CD14-positive monocyte (primary cell): Measurements from ENCODE around the gene DYNC1LI2. TPM values are rescaled to one million over a fixed set of nuclear protein-coding genes. Genes with fewer than 3 reads are reported as not detected.

ENCODE experiments used
- DNase-seq, 3 donors: peaks; one replicate each; pipeline ENCODE4 v3.0.0-alpha.2; 2011 to 2022
- H2AFZ ChIP-seq: 2 replicates; pipeline ENCODE4 v1.6.0; 2012; ENCODE audit warnings: mild to moderate bottlenecking, low read depth, low read length, inconsistent platforms; ENCODE audit not compliant: insufficient read depth, poor library complexity, severe bottlenecking
- H3K27ac ChIP-seq, 2 donors: 1 replicate in 1 of 2; 2 replicates in 1 of 2; pipeline ENCODE4 v1.5.1; 2012 to 2013; ENCODE audit warnings: low read length in 2 of 2, control low read depth in 1 of 2, inconsistent platforms in 1 of 2, low read depth in 1 of 2, mild to moderate bottlenecking in 1 of 2
- H3K27me3 ChIP-seq, 2 donors: one replicate each; pipeline versions ENCODE4 v1.6.0 to v1.6.1; 2011 to 2013; ENCODE audit warnings: low read length in 2 of 2; ENCODE audit not compliant: control insufficient read depth in 2 of 2, insufficient read depth in 2 of 2
- H3K36me3 ChIP-seq, 2 donors: replicated peaks in 1 of 2; 1 replicate in 1 of 2; 2 replicates in 1 of 2; pipeline versions ENCODE4 v1.5.1 to v1.6.1; 2012 to 2013; ENCODE audit warnings: low read length in 2 of 2, control low read depth in 1 of 2, inconsistent platforms in 1 of 2, mild to moderate bottlenecking in 1 of 2; ENCODE audit not compliant: insufficient read depth in 2 of 2, control insufficient read depth in 1 of 2
- H3K4me1 ChIP-seq, 2 donors: 1 replicate in 1 of 2; 2 replicates in 1 of 2; pipeline versions ENCODE4 v1.5.1 to v1.6.1; 2012 to 2013; ENCODE audit warnings: low read length in 2 of 2, control low read depth in 1 of 2, inconsistent platforms in 1 of 2, mild to moderate bottlenecking in 1 of 2, moderate library complexity in 1 of 2; ENCODE audit not compliant: insufficient read depth in 2 of 2, control insufficient read depth in 1 of 2
- H3K4me2 ChIP-seq: replicated peaks from 2 replicates; pipeline ENCODE3; 2012; ENCODE audit warnings: low read length, moderate library complexity, mild to moderate bottlenecking; ENCODE audit not compliant: poor library complexity, severe bottlenecking; ENCODE audit errors: extremely low read depth
- H3K4me3 ChIP-seq, 3 experiments: fragments of 200-600 bp in 1 of 3; sonication (generic) in 1 of 3; replicated peaks in 1 of 3; 1 replicate in 2 of 3; 2 replicates in 1 of 3; pipeline ENCODE4 v1.5.1; 2011 to 2013; ENCODE audit warnings: low read length in 3 of 3, mild to moderate bottlenecking in 3 of 3, control low read depth in 2 of 3, low read depth in 2 of 3, inconsistent platforms in 1 of 3, moderate library complexity in 1 of 3
- H3K79me2 ChIP-seq: 2 replicates; pipeline ENCODE4 v1.6.0; 2012; ENCODE audit warnings: mild to moderate bottlenecking, control low read depth, inconsistent platforms, low read length, moderate library complexity; ENCODE audit not compliant: insufficient read depth
- H3K9ac ChIP-seq: 2 replicates; pipeline ENCODE4 v1.6.0; 2017; ENCODE audit warnings: low read length, mild to moderate bottlenecking; ENCODE audit not compliant: insufficient read depth, poor library complexity, severe bottlenecking
- H3K9me3 ChIP-seq, 2 donors: replicated peaks in 1 of 2; 1 replicate in 1 of 2; 2 replicates in 1 of 2; pipeline versions ENCODE4 v1.5.1 to v1.6.1; 2012 to 2013; ENCODE audit warnings: low read length in 2 of 2, control low read depth in 1 of 2; ENCODE audit not compliant: control insufficient read depth in 1 of 2, insufficient read depth in 1 of 2
- H4K20me1 ChIP-seq: 2 replicates; pipeline ENCODE4 v1.6.0; 2012; ENCODE audit warnings: mild to moderate bottlenecking, low read length, control low read depth, moderate library complexity; ENCODE audit not compliant: insufficient read depth
- H3K27ac Mint-ChIP-seq, 7 donors: one replicate each; pipeline ENCODE4 v1.8.0; 2020; ENCODE audit warnings: mild to moderate bottlenecking in 7 of 7, mixed read lengths in 7 of 7, moderate library complexity in 6 of 7, inconsistent platforms in 2 of 7
- H3K27me3 Mint-ChIP-seq, 3 donors: one replicate each; pipeline ENCODE4 v1.8.0; 2021 to 2022; ENCODE audit warnings: low read depth in 3 of 3, mild to moderate bottlenecking in 3 of 3, mixed read lengths in 3 of 3, moderate library complexity in 3 of 3, inconsistent platforms in 1 of 3
- H3K36me3 Mint-ChIP-seq, 2 donors: one replicate each; pipeline ENCODE4 v1.8.0; 2020; ENCODE audit warnings: mixed read lengths in 2 of 2, inconsistent platforms in 1 of 2, mild to moderate bottlenecking in 1 of 2
- H3K4me1 Mint-ChIP-seq: one replicate; pipeline ENCODE4 v1.8.0; 2020; ENCODE audit warnings: mild to moderate bottlenecking, mixed read lengths
- H3K4me3 Mint-ChIP-seq, 2 donors: one replicate each; pipeline ENCODE4 v1.8.0; 2020; ENCODE audit warnings: mild to moderate bottlenecking in 2 of 2, mixed read lengths in 2 of 2, moderate library complexity in 1 of 2
- H3K9me3 Mint-ChIP-seq, 7 donors: one replicate each; pipeline ENCODE4 v1.8.0; 2020 to 2022; ENCODE audit warnings: mixed read lengths in 7 of 7, mild to moderate bottlenecking in 6 of 7, moderate library complexity in 6 of 7, inconsistent platforms in 2 of 7
- WGBS: methylation state at CpG from one replicate; pipeline ENCODE4 v1.1.5; 2013; ENCODE audit warnings: missing lambda C conversion rate; ENCODE audit not compliant: insufficient coverage; 5-methylcytosine and 5-hydroxymethylcytosine counted together
- intact Hi-C, 2 donors: fragments of 100-400 bp; cut with micrococcal nuclease; formaldehyde crosslinking; loops; one replicate each; pipeline versions ENCODE4 v1.15.0 to v1.15.1; 2023
- polyA plus RNA-seq, 3 donors: library from polyadenylated mRNA; depleted of rRNA in 1 of 3; unstranded in 2 of 3; stranded (reverse) in 1 of 3; fragments of 300-500 nt in 2 of 3; fragments of >200 nt in 1 of 3; fragmentation: Illumina TruSeq in 2 of 3; gene quantifications; 1 replicate in 2 of 3; 2 replicates in 1 of 3; pipeline ENCODE4 v1.2.3, GENCODE V29; 2012 to 2021
- TF ChIP-seq, protein P1 (sequence below): fragments of 200-600 bp; IDR thresholded peaks from one replicate; pipeline ENCODE4 v1.8.0; 2022; ENCODE audit warnings: antibody characterized with exemption, mild to moderate bottlenecking

DYNC1LI2 gene
- polyA plus RNA-seq, 3 donors, result 14.9 to 125 (median 23.9) TPM

DNA sequence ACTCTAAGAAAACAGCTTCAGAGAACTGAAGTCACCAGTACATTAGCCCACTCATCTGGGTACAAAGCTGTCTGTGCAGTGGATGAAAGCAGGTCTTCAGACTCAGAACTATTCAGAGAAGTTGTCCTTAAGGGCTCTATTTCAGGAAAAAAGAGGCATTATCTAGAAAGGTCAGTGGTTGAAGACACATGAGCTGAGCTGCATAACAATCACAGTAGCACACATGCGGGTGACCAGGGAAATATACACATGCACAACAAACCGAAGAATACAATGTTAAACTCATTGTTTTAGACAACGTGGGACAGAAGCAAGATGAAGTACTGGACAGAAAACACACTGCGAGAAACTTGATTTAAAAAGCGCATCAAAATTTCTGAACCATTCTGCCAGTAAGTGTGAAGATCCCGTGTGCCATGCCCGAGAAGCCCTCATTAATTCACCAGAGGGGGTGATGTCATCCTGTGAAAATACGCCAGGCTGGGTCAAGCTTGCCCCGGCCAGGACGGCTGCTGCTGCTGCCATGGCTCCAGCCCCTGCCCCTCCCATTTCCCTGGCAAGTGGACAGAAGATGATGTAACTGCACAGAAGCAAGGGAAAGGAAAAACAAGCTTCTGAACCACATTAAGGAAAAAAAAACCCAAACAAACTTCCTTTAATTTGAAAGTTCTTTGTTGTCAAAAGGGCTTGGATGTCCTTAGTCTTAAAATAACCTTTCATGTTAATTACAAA, 10.1 kb downstream of the DYNC1LI2 start:
- Histone ChIP-seq H3K4me3 (peak overlapping the region in 1 of 3 experiments; percentile 35), H3K9ac (peak overlapping the region; percentile 29), H3K4me2 (peak overlapping the region; percentile 58), H3K27ac (peak overlapping the region; percentile 47 to 70), H2AFZ (peak overlapping the region; percentile 6), H3K27me3 (no peaks in the 10 kb centered on the region), H3K36me3 (peaks cover 40 to 65% of the 10 kb centered on the region in 2 donors), H3K9me3 (no peaks in the 10 kb centered on the region), H3K79me2 (peaks cover 60% of the 10 kb centered on the region), H3K4me1 (peaks cover 56 to 58% of the 10 kb centered on the region in 2 donors), H4K20me1 (peaks cover 42% of the 10 kb centered on the region)
- intact Hi-C loops, result loop anchor here in 1 of 2 donors (10.0 kb wide), 1 partner anchor 337 kb away; no protein-coding TSS in a partner anchor
- Mint-ChIP-seq H3K27me3 (no peaks in the 10 kb centered on the region), H3K4me3 (peak overlapping the region in 1 of 2 donors; percentile 37), H3K4me1 (peaks cover 45% of the 10 kb centered on the region), H3K27ac (peak overlapping the region; percentile 3 to 91 (median 76)), H3K9me3 (no peaks in the 10 kb centered on the region), H3K36me3 (peaks cover 30 to 80% of the 10 kb centered on the region in 2 donors)
- DNase-seq, result peak; percentile 21 to 63 (median 38)
- WGBS, result 81% methylated on average over 7 of the region's 10 CpGs
- TF ChIP-seq, protein P1, sequence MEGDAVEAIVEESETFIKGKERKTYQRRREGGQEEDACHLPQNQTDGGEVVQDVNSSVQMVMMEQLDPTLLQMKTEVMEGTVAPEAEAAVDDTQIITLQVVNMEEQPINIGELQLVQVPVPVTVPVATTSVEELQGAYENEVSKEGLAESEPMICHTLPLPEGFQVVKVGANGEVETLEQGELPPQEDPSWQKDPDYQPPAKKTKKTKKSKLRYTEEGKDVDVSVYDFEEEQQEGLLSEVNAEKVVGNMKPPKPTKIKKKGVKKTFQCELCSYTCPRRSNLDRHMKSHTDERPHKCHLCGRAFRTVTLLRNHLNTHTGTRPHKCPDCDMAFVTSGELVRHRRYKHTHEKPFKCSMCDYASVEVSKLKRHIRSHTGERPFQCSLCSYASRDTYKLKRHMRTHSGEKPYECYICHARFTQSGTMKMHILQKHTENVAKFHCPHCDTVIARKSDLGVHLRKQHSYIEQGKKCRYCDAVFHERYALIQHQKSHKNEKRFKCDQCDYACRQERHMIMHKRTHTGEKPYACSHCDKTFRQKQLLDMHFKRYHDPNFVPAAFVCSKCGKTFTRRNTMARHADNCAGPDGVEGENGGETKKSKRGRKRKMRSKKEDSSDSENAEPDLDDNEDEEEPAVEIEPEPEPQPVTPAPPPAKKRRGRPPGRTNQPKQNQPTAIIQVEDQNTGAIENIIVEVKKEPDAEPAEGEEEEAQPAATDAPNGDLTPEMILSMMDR, result no peak

DNA sequence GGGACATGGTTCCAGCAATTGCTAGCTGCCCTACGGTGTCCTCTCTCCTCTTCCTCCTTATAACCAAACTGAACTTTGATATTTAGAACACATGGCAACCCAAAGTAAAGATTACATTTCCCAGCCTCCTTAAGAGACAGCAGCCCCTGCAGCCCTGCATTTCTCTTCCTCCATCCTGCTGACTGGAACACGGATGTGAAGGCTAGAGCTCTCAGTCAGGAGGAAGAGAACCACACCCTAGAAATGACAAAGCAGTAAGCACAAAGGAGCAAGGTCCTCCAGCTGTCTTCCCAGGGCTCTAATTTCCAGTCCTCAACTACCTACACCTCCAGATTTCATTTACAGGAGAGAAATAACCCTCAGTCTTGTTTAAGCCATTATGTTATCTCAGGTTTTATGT, 10.9 kb downstream of the DYNC1LI2 start:
- Histone ChIP-seq H3K4me2 (peak overlapping the region; percentile 58), H4K20me1 (peaks cover 37% of the 10 kb centered on the region), H2AFZ (no peak overlapping the region), H3K9me3 (no peaks in the 10 kb centered on the region), H3K27ac (peak overlapping the region; percentile 38 to 70), H3K79me2 (peaks cover 57% of the 10 kb centered on the region), H3K36me3 (peaks cover 48 to 72% of the 10 kb centered on the region in 2 donors), H3K9ac (no peak overlapping the region), H3K4me3 (peak overlapping the region in 1 of 3 experiments; percentile 35), H3K4me1 (peaks cover 48 to 50% of the 10 kb centered on the region in 2 donors), H3K27me3 (no peaks in the 10 kb centered on the region)
- TF ChIP-seq, protein P1, result no peak
- no peaks in the 10 kb centered on the region for H3K9me3 Mint-ChIP-seq
- H3K4me1 Mint-ChIP-seq, result peaks cover 40% of the 10 kb centered on the region
- DNase-seq, result peak in 2 of 3 donors; percentile 36 to 39
- H3K36me3 Mint-ChIP-seq, result peaks cover 34 to 80% of the 10 kb centered on the region in 2 donors
- no peaks in the 10 kb centered on the region for H3K27me3 Mint-ChIP-seq
- H3K4me3 Mint-ChIP-seq, result peak overlapping the region; percentile 49 to 83
- intact Hi-C loops, result loop anchor here in 1 of 2 donors (10.0 kb wide), 1 partner anchor 336 kb away; no protein-coding TSS in a partner anchor
- H3K27ac Mint-ChIP-seq, result peak overlapping the region; percentile 70 to 91 (median 84)
- 25% methylated on average over 2 of the region's 2 CpGs for WGBS
